Measurements from ENCODE around the gene SYNPO. TPM values are rescaled to one million over a fixed set of nuclear protein-coding genes. Genes with fewer than 3 reads are reported as not detected.
A peak's percentile ranks its signal among the peaks of the same experiment; 100 is the strongest.

SYNPO gene
- total and polyA plus RNA-seq, 2 donors from 2014 or later = 46.3 to 87.6 TPM

DNA sequence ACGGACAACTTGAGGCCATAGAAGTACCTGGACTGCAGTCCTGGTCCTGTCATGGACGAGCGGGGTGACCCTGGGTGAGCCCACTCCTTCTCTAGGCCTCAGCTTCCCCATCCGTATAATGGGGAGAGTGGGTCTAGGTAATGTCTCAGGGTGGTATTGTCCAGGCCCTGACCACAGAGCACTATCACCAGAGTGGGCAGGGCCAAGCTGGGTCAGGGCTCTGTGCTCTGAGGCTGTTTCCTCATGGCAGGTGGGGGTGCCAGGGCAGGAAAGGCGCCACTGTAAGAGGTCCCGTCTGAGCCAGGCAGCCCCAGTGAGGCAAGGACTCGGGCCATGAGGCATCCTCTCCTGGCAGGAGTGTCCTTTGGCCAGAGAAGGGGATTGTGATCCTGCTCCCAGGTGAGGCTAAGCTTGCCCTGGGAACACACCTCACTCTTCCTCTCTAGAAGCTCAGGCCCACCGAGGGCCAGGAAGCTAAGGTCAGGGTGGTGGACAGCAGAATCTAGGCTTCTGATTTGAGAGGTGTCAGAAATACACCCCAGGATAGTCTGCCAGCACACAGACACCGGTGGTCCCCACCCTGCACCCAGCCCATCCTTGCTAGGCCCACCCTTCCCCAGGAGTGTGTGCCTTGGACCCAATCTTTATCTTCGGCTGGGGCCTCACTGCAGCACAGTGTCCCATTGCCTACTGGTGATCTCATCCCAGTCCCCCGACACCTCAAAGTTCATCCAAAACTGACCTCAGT lies 19.1 kb downstream of the SYNPO start:
- no peak overlapping the region for H3K27ac ChIP-seq (ENCODE audit: low read depth in 2 of 2, low read length in 2 of 2)
- no peaks in the 10 kb centered on the region for H3K27me3 ChIP-seq (ENCODE audit: control insufficient read depth, insufficient read depth, low read length)
- peak in 2 of 5 donors; percentile 6 to 39 for DNase-seq
- TF ChIP-seq, protein P1, sequence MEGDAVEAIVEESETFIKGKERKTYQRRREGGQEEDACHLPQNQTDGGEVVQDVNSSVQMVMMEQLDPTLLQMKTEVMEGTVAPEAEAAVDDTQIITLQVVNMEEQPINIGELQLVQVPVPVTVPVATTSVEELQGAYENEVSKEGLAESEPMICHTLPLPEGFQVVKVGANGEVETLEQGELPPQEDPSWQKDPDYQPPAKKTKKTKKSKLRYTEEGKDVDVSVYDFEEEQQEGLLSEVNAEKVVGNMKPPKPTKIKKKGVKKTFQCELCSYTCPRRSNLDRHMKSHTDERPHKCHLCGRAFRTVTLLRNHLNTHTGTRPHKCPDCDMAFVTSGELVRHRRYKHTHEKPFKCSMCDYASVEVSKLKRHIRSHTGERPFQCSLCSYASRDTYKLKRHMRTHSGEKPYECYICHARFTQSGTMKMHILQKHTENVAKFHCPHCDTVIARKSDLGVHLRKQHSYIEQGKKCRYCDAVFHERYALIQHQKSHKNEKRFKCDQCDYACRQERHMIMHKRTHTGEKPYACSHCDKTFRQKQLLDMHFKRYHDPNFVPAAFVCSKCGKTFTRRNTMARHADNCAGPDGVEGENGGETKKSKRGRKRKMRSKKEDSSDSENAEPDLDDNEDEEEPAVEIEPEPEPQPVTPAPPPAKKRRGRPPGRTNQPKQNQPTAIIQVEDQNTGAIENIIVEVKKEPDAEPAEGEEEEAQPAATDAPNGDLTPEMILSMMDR (IDR thresholded peaks at IDR 0.05; ENCODE audit: borderline replicate concordance, extremely low read depth, insufficient read depth) = no peak
- intact Hi-C loops (cut with DNase I) = loop anchor here (5.0 to 10.0 kb wide), 2 partner anchors 75 to 97 kb away; no protein-coding TSS in a partner anchor
- H3K9ac ChIP-seq (ENCODE audit: low read length in 3 of 3) = no peak overlapping the region
- no peaks in the 10 kb centered on the region for H3K9me3 ChIP-seq (ENCODE audit: control insufficient read depth in 2 of 3, insufficient read depth in 1 of 3, low read length in 3 of 3)
- FAIRE-seq = no peak
- peaks cover 0 to 9% (median 5%) of the 10 kb centered on the region in 3 donors for H3K4me1 ChIP-seq (ENCODE audit: control insufficient read depth in 2 of 3, insufficient read depth in 2 of 3, low read depth in 1 of 3, low read length in 3 of 3)
- H3K4me3 ChIP-seq (ENCODE audit: low read length in 3 of 3) = no peak overlapping the region
- H3K36me3 ChIP-seq (ENCODE audit: control insufficient read depth in 2 of 3, insufficient read depth in 3 of 3, low read length in 3 of 3) = no peaks in the 10 kb centered on the region

DNA sequence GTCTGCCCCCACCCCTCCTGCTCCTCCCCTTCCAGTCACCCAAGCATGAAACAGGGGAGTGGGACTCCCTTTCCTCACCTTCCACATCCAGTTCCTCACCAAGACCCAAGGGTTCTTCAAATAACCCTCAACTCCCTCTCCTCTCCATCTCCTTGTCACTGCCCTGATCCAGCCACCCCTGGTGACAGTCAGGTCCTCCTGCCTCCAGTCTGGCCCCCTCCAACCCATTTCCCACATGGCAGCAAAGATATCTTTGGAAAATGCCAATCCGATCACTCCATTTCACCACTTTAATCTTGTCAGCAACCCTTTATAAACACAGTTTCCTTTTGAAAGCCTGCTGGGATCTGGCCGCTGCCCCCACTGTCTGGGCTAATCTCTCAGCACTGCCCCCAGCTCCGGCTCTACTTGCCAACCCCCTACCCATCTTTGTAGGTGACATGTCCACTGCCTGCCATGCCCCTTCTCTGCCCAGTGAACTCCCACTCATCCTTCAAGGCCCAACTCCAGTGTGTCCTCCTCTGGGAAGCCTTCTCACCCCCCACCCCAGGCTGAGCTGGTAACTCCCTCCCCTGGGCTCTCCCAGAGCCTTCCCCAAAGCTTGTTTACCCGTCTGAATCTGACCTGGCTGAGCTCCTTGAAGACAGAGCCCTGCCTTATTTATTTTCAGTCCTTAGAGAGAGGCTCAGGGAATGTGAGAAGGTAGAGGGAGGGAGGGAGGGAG lies 19.8 kb downstream of the SYNPO start:
- no peaks in the 10 kb centered on the region for H3K27me3 ChIP-seq (ENCODE audit: control insufficient read depth, insufficient read depth, low read length)
- H3K4me1 ChIP-seq (ENCODE audit: control insufficient read depth in 2 of 3, insufficient read depth in 2 of 3, low read depth in 1 of 3, low read length in 3 of 3) = peaks cover 0 to 9% (median 5%) of the 10 kb centered on the region in 3 donors
- TF ChIP-seq, protein P1 (IDR thresholded peaks at IDR 0.05; ENCODE audit: borderline replicate concordance, extremely low read depth, insufficient read depth) = no peak
- no peaks in the 10 kb centered on the region for H3K36me3 ChIP-seq (ENCODE audit: control insufficient read depth in 2 of 3, insufficient read depth in 3 of 3, low read length in 3 of 3)
- FAIRE-seq (no peak), DNase-seq (peak in 2 of 5 donors; percentile 18 to 61)
- no peak overlapping the region for H3K27ac ChIP-seq (ENCODE audit: low read depth in 2 of 2, low read length in 2 of 2)
- intact Hi-C loops (cut with DNase I) = no loop called here
- no peak overlapping the region for H3K4me3 ChIP-seq (ENCODE audit: low read length in 3 of 3)
- no peaks in the 10 kb centered on the region for H3K9me3 ChIP-seq (ENCODE audit: control insufficient read depth in 2 of 3, insufficient read depth in 1 of 3, low read length in 3 of 3)
- no peak overlapping the region for H3K9ac ChIP-seq (ENCODE audit: low read length in 3 of 3)

DNA sequence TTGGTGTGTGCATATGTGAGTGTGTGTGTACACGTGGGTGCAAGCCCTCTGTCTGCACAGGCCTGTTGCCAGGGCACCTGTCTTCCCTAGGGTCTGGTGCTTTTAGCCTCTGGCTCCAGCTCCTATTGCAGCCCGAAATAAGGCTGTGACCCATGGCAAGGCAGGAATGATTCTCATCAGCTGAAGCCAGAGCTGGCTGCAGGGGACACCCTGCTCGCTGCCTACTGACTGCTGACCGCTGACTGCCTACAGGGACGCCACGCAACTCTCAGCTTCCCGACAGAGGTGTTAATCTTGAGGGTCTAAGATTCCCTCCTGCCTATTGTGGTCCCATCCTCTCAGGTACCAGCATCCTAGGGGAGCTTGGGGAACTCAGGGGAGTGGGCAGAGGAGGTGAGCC lies 20.6 kb downstream of the SYNPO start, which contains the start of gene MYOZ3:
TSS of gene MYOZ3 (plus strand) at position 166 of the 400 bp plus-strand sequence. CDS start 1,691 bp downstream, outside the sequence.
- intact Hi-C loops (cut with DNase I) = no loop called here
- Histone ChIP-seq H3K27me3 (ENCODE audit: control insufficient read depth, insufficient read depth, low read length) (no peaks in the 10 kb centered on the region), H3K9ac (ENCODE audit: low read length in 3 of 3) (no peak within 1 kb of the TSS), H3K9me3 (ENCODE audit: control insufficient read depth in 2 of 3, insufficient read depth in 1 of 3, low read length in 3 of 3) (no peaks in the 10 kb centered on the region), H3K36me3 (ENCODE audit: control insufficient read depth in 2 of 3, insufficient read depth in 3 of 3, low read length in 3 of 3) (no peaks in the 10 kb centered on the region), H3K4me3 (ENCODE audit: low read length in 3 of 3) (no peak within 1 kb of the TSS), H3K27ac (ENCODE audit: low read depth in 2 of 2, low read length in 2 of 2) (no peak within 1 kb of the TSS), H3K4me1 (ENCODE audit: control insufficient read depth in 2 of 3, insufficient read depth in 2 of 3, low read depth in 1 of 3, low read length in 3 of 3) (peaks cover 0 to 9% (median 5%) of the 10 kb centered on the region in 3 donors)
- FAIRE-seq (no peak), DNase-seq (peak in 1 of 5 donors; percentile 38)
- TF ChIP-seq, protein P1 (IDR thresholded peaks at IDR 0.05; ENCODE audit: borderline replicate concordance, extremely low read depth, insufficient read depth) = no peak
